Kidney epithelial cell (primary cell): ENCODE measurements around the gene SPG7. TPM values are rescaled to one million over a fixed set of nuclear protein-coding genes. Genes with fewer than 3 reads are reported as not detected.

Source experiments
- DNase-seq: peaks from one replicate; pipeline ENCODE4 v3.0.0-alpha.2; 2010; ENCODE audit warnings: low read depth
- H3K27me3 ChIP-seq: 2 replicates; pipeline ENCODE4 v1.6.0; 2011; ENCODE audit warnings: low read length; ENCODE audit not compliant: control insufficient read depth, insufficient read depth
- H3K36me3 ChIP-seq: 2 replicates; pipeline ENCODE4 v1.5.1; 2011; ENCODE audit warnings: low read length; ENCODE audit not compliant: control insufficient read depth, insufficient read depth
- H3K4me3 ChIP-seq: 2 replicates; pipeline ENCODE4 v1.5.1; 2011; ENCODE audit warnings: low read depth, mild to moderate bottlenecking, control low read depth, low read length
- CTCF ChIP-seq: IDR thresholded peaks from 2 replicates; pipeline ENCODE4 v1.5.1; 2011; ENCODE audit warnings: mild to moderate bottlenecking, moderate library complexity, low read length, control low read depth, inconsistent platforms; ENCODE audit not compliant: insufficient read depth, poor library complexity, severe bottlenecking
- total RNA-seq: library from RNA; depleted of rRNA; stranded (reverse); fragments of >200 nt; gene quantifications from 2 replicates; pipeline ENCODE4 v1.2.3, GENCODE V29; 2015

The SPG7 gene
- total RNA-seq, 1 donor from 2014 or later: 144 TPM

- TF ChIP-seq CTCF: no peak
- no peak for DNase-seq
- no peaks in the 10 kb centered on the region for H3K27me3 ChIP-seq
- peaks cover 4% of the 10 kb centered on the region for H3K36me3 ChIP-seq
- no peak overlapping the region for H3K4me3 ChIP-seq
These were observed 44.7 kb downstream of the SPG7 start for GRCh38 chr16:89552913-89553312.

GRCh38 chr16:89553733-89554132 lies 45.5 kb downstream of the SPG7 start:
- Histone ChIP-seq H3K4me3 (no peak overlapping the region), H3K27me3 (no peaks in the 10 kb centered on the region), H3K36me3 (peaks cover 3% of the 10 kb centered on the region)
- no peak for TF ChIP-seq CTCF
- no peak for DNase-seq

GRCh38 chr16:89554343-89554742 lies 46.1 kb downstream of the SPG7 start:
- no peak for DNase-seq
- H3K36me3 ChIP-seq: peaks cover 3% of the 10 kb centered on the region
- no peak overlapping the region for H3K4me3 ChIP-seq
- TF ChIP-seq CTCF: no peak
- H3K27me3 ChIP-seq: no peaks in the 10 kb centered on the region

DNA sequence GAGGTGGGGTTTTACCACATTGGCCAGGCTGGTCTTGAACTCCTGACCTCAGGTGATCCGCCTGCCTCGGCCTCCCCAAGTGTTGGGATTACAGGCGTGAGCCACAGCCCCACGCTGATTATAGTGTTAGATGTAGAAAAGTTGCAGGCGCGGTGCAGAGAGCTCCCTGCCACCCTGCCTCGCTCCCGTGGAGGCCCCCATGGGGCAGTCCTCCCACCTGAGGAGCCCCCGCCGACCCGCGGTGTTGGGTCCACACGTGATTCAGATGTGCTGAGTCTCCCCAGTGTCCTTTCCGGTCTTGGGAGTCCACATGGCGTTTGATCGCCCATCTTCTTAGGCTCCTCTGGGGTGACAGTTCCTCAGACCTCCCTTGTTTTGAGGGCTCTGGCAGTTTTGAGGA lies 47.1 kb downstream of the SPG7 start:
- DNase-seq: no peak
- peaks cover 3% of the 10 kb centered on the region for H3K36me3 ChIP-seq
- no peak overlapping the region for H3K4me3 ChIP-seq
- no peaks in the 10 kb centered on the region for H3K27me3 ChIP-seq
- TF ChIP-seq CTCF: no peak

DNA sequence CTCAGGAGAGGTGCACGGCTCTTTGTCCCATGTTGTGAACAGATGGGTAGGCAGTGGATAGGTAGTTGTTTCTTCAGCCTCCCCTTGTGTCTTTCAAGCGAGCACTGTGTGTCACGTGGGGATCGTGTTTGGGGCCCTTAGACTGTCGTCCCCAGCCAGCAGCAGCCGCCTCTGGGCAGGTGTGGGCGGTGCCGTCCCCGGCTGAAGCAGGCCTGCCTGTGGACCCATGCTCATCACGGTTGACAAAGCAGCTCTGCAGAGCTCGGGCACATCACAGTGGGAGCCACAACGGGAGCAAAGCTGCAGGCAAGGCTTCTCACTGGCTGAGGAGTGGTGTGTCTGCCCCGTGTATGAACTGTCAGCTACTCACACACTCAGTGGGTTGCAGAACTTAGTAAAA lies 47.6 kb downstream of the SPG7 start:
- TF ChIP-seq CTCF: no peak
- Histone ChIP-seq H3K27me3 (no peaks in the 10 kb centered on the region), H3K36me3 (peaks cover 3% of the 10 kb centered on the region), H3K4me3 (no peak overlapping the region)
- DNase-seq: no peak

- peak; percentile 81 for TF ChIP-seq CTCF
- no peak overlapping the region for H3K4me3 ChIP-seq
- DNase-seq: no peak
- H3K27me3 ChIP-seq: no peaks in the 10 kb centered on the region
- H3K36me3 ChIP-seq: peaks cover 5% of the 10 kb centered on the region
These were observed 48.8 kb downstream of the SPG7 start for GRCh38 chr16:89556750-89557689.
